Caco-2 (cell line): ENCODE data around the gene FHIT. TPM values are rescaled to one million over a fixed set of nuclear protein-coding genes. Genes with fewer than 3 reads are reported as not detected.

Experiments
- BruUV-seq: library from RNA; stranded (reverse); fragments of 400-500 nt; replicated peaks from 2 replicates; lab custom pipeline; 2021; lab: Mats Ljungman, UMichigan
- CTCF ChIA-PET: fragments of 300-600 bp; sonication (Branson Sonifier 250); formaldehyde crosslinking; loops from one replicate; lab custom pipeline; 2022; ENCODE audit warnings: antibody characterized with exemption; lab: Charles Lee
- POLR2A ChIA-PET: fragments of 300-600 bp; sonication (Branson Sonifier 250); formaldehyde crosslinking; loops from one replicate; lab custom pipeline; 2022; ENCODE audit warnings: antibody characterized with exemption; lab: Charles Lee
- DNase-seq, 2 experiments: peaks; one replicate each; pipeline versions ENCODE4 v3.0.0 to v3.0.0-alpha.2; 2020 to 2022
- H3K27me3 ChIP-seq: replicated peaks from 2 replicates; pipeline ENCODE4 v1.6.0; 2011; ENCODE audit warnings: low read length; ENCODE audit not compliant: control insufficient read depth, insufficient read depth
- H3K36me3 ChIP-seq: 2 replicates; pipeline ENCODE4 v1.5.1; 2011; ENCODE audit warnings: low read length; ENCODE audit not compliant: control insufficient read depth, insufficient read depth
- H3K4me1 ChIP-seq: fragments of 250-450 bp; sonication (Bioruptor Pico); 2 replicates; pipeline ENCODE4 v1.5.1; 2020; ENCODE audit warnings: mild to moderate bottlenecking
- H3K4me3 ChIP-seq: 2 replicates; pipeline ENCODE4 v1.5.1; 2011; ENCODE audit warnings: low read depth, mild to moderate bottlenecking, control low read depth, low read length
- H3K9me3 ChIP-seq: fragments of 250-450 bp; sonication (Bioruptor Pico); 2 replicates; pipeline ENCODE4 v1.5.1; 2020; ENCODE audit warnings: mild to moderate bottlenecking, moderate library complexity
- H3K27ac Mint-ChIP-seq: one replicate; pipeline ENCODE4 v1.8.0; 2022; ENCODE audit warnings: mixed read lengths; ENCODE audit not compliant: unreplicated experiment
- H3K27me3 Mint-ChIP-seq: one replicate; pipeline ENCODE4 v1.8.0; 2022; ENCODE audit warnings: mixed read lengths; ENCODE audit not compliant: insufficient read depth, unreplicated experiment
- H3K36me3 Mint-ChIP-seq: one replicate; pipeline ENCODE4 v1.8.0; 2022; ENCODE audit warnings: mild to moderate bottlenecking, mixed read lengths; ENCODE audit not compliant: insufficient read depth, unreplicated experiment
- H3K4me1 Mint-ChIP-seq: one replicate; pipeline ENCODE4 v1.8.0; 2022; ENCODE audit warnings: low read depth, mixed read lengths; ENCODE audit not compliant: unreplicated experiment
- H3K4me3 Mint-ChIP-seq: one replicate; pipeline ENCODE4 v1.8.0; 2022; ENCODE audit warnings: mild to moderate bottlenecking, moderate library complexity, mixed read lengths; ENCODE audit not compliant: unreplicated experiment
- H3K9me3 Mint-ChIP-seq: one replicate; pipeline ENCODE4 v1.8.0; 2022; ENCODE audit warnings: mixed read lengths; ENCODE audit not compliant: unreplicated experiment
- intact Hi-C: fragments of 100-400 bp; cut with micrococcal nuclease; formaldehyde crosslinking; loops from one replicate; pipeline ENCODE4 v1.10.0; 2022; ENCODE audit not compliant: unreplicated experiment
- total RNA-seq: library from RNA; stranded (reverse); gene quantifications from 2 replicates; pipeline ENCODE4 v1.2.3, GENCODE V29; 2022
- TF ChIP-seq, protein P1 (sequence below), 2 experiments: fragments of 200-600 bp in 1 of 2; IDR thresholded peaks; 1 replicate in 1 of 2; 2 replicates in 1 of 2; pipeline versions ENCODE4 v1.5.1 to v1.8.0; 2011 to 2022; ENCODE audit warnings: antibody characterized with exemption in 1 of 2, control low read depth in 1 of 2, inconsistent platforms in 1 of 2, low read depth in 1 of 2, low read length in 1 of 2, mild to moderate bottlenecking in 1 of 2, moderate library complexity in 1 of 2; ENCODE audit not compliant: insufficient read depth in 1 of 2, severe bottlenecking in 1 of 2, unreplicated experiment in 1 of 2

FHIT gene
- total RNA-seq, 1 experiment from 2014 or later, result 8.3 TPM

GRCh38 chr3:59771768-59772181, 1479.5 kb downstream of the FHIT start:
- Mint-ChIP-seq H3K4me1 (peaks cover 6% of the 10 kb centered on the region), H3K27ac (no peak overlapping the region), H3K4me3 (no peak overlapping the region), H3K9me3 (no peaks in the 10 kb centered on the region), H3K36me3 (no peaks in the 10 kb centered on the region), H3K27me3 (no peaks in the 10 kb centered on the region)
- TF ChIP-seq, protein P1, sequence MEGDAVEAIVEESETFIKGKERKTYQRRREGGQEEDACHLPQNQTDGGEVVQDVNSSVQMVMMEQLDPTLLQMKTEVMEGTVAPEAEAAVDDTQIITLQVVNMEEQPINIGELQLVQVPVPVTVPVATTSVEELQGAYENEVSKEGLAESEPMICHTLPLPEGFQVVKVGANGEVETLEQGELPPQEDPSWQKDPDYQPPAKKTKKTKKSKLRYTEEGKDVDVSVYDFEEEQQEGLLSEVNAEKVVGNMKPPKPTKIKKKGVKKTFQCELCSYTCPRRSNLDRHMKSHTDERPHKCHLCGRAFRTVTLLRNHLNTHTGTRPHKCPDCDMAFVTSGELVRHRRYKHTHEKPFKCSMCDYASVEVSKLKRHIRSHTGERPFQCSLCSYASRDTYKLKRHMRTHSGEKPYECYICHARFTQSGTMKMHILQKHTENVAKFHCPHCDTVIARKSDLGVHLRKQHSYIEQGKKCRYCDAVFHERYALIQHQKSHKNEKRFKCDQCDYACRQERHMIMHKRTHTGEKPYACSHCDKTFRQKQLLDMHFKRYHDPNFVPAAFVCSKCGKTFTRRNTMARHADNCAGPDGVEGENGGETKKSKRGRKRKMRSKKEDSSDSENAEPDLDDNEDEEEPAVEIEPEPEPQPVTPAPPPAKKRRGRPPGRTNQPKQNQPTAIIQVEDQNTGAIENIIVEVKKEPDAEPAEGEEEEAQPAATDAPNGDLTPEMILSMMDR (IDR thresholded peaks at IDR 0.05; ENCODE audit: insufficient read depth in 1 of 2, low read depth in 1 of 2, low read length in 1 of 2, severe bottlenecking in 1 of 2, unreplicated experiment in 1 of 2), result no peak
- ChIA-PET CTCF (interaction anchor here (1.3 kb wide), 1 partner anchor 38 kb away, joined by 4 read pairs; no protein-coding TSS in a partner anchor), POLR2A (no interaction called here)
- Histone ChIP-seq H3K9me3 (no peaks in the 10 kb centered on the region), H3K4me3 (no peak overlapping the region), H3K4me1 (no peaks in the 10 kb centered on the region), H3K36me3 (no peaks in the 10 kb centered on the region), H3K27me3 (no peaks in the 10 kb centered on the region)
- no TSS peak for BruUV-seq
- intact Hi-C loops, result no loop called here
- DNase-seq, result no peak

DNA sequence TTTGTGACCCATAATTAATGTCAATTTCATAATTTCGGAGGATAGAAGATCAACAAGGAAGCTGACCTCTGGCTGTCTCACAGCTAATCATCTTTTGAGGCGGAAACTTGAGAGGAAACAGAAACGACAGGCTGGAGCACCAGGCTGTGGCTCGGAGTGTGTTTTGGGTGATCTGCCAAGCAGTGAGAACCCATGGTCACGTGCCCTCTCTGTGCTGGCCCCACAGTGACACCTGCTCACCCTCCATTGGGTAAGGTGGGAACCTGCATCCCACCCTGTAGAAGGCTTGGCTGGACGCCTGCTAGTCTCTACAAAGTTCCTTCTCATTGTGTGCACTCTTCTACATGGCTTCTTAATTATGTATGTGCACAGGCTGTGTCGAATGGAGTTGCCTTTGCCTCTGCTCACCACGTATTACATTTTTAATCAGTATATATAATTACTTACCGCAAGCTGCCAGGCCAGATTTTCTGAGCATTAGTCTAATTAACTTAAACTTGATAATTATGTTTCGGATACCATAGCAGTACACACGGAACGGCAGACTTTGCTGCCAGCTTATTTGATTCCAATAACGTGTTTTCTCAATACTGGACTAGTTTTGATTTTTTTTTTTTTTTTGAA, 1482.0 kb downstream of the FHIT start:
- Histone ChIP-seq H3K4me3 (no peak overlapping the region), H3K9me3 (no peaks in the 10 kb centered on the region), H3K27me3 (no peaks in the 10 kb centered on the region), H3K4me1 (no peaks in the 10 kb centered on the region), H3K36me3 (no peaks in the 10 kb centered on the region)
- no peaks in the 10 kb centered on the region for H3K36me3 Mint-ChIP-seq
- H3K4me3 Mint-ChIP-seq, result no peak overlapping the region
- ChIA-PET POLR2A (no interaction called here), CTCF (interaction anchor here (0.7 kb wide), 1 partner anchor 26 kb away, joined by 3 read pairs; no protein-coding TSS in a partner anchor)
- H3K27me3 Mint-ChIP-seq, result no peaks in the 10 kb centered on the region
- no peaks in the 10 kb centered on the region for H3K9me3 Mint-ChIP-seq
- no TSS peak for BruUV-seq
- H3K27ac Mint-ChIP-seq, result no peak overlapping the region
- TF ChIP-seq, protein P1 (IDR thresholded peaks at IDR 0.05; ENCODE audit: insufficient read depth in 1 of 2, low read depth in 1 of 2, low read length in 1 of 2, severe bottlenecking in 1 of 2, unreplicated experiment in 1 of 2), result no peak
- intact Hi-C loops, result no loop called here
- no peak for DNase-seq
- H3K4me1 Mint-ChIP-seq, result peaks cover 6% of the 10 kb centered on the region

GRCh38 chr3:59766200-59766872, 1484.9 kb downstream of the FHIT start:
- no peak overlapping the region for H3K27ac Mint-ChIP-seq
- H3K4me3 Mint-ChIP-seq, result no peak overlapping the region
- intact Hi-C loops, result no loop called here
- CTCF ChIA-PET, result no interaction called here
- Histone ChIP-seq H3K4me1 (no peaks in the 10 kb centered on the region), H3K4me3 (no peak overlapping the region), H3K27me3 (no peaks in the 10 kb centered on the region; the same call in 1 of the 2 replicates), H3K9me3 (no peaks in the 10 kb centered on the region), H3K36me3 (no peaks in the 10 kb centered on the region)
- POLR2A ChIA-PET, result no interaction called here
- no peaks in the 10 kb centered on the region for H3K9me3 Mint-ChIP-seq
- H3K27me3 Mint-ChIP-seq, result no peaks in the 10 kb centered on the region
- peaks cover 6% of the 10 kb centered on the region for H3K4me1 Mint-ChIP-seq
- no peak for DNase-seq
- TF ChIP-seq, protein P1 (IDR thresholded peaks at IDR 0.05; ENCODE audit: insufficient read depth in 1 of 2, low read depth in 1 of 2, low read length in 1 of 2, severe bottlenecking in 1 of 2, unreplicated experiment in 1 of 2), result no peak
- H3K36me3 Mint-ChIP-seq, result no peaks in the 10 kb centered on the region
- no TSS peak for BruUV-seq
